ENCODE results near the gene RPP40.
"Not testable (repeated sequence)": the region's sequence is repeated elsewhere in the genome, so short reads cannot be mapped to it uniquely, and the experiment has no call there.

Gene RPP40

GRCh38 chr6:5003604-5004372, at the start of gene RPP40:
TSS of gene RPP40 (minus strand) at chr6:5004037. CDS start at chr6:5004002, 35 bp downstream.
- peak; percentile 94 for DNase-seq

GRCh38 chr6:5053038-5053437, 49.2 kb upstream of the RPP40 start:
- DNase-seq, result no peak

GRCh38 chr6:5051394-5051793, 47.6 kb upstream of the RPP40 start:
- no peak for DNase-seq

GRCh38 chr6:5050009-5050408, 46.2 kb upstream of the RPP40 start:
- DNase-seq, result no peak

GRCh38 chr6:5046430-5046829, 42.6 kb upstream of the RPP40 start:
- no peak for DNase-seq

- DNase-seq, result no peak
Observed at GRCh38 chr6:5045416-5045815, 41.6 kb upstream of the RPP40 start.

GRCh38 chr6:5044866-5045265, 41.0 kb upstream of the RPP40 start:
- DNase-seq, result no peak

- no peak for DNase-seq
Observed at GRCh38 chr6:5042436-5042835, 38.6 kb upstream of the RPP40 start.

- DNase-seq, result no peak
Observed at GRCh38 chr6:5041955-5042354, 38.1 kb upstream of the RPP40 start.

- DNase-seq, result no peak
Observed at GRCh38 chr6:5036269-5036668, 32.4 kb upstream of the RPP40 start.

- no peak for DNase-seq
Observed at GRCh38 chr6:5034736-5035135, 30.9 kb upstream of the RPP40 start.

GRCh38 chr6:5034328-5034727, 30.5 kb upstream of the RPP40 start:
- peak; percentile 12 for DNase-seq

GRCh38 chr6:5033214-5033904, 29.5 kb upstream of the RPP40 start:
- DNase-seq, result not testable (repeated sequence)

GRCh38 chr6:5032706-5033105, 28.9 kb upstream of the RPP40 start:
- not testable (repeated sequence) for DNase-seq

GRCh38 chr6:5031150-5031549, 27.3 kb upstream of the RPP40 start:
- no peak for DNase-seq

- peak; percentile 70 for DNase-seq
Observed at GRCh38 chr6:5030596-5031136, 26.8 kb upstream of the RPP40 start.

GRCh38 chr6:5029609-5030008, 25.8 kb upstream of the RPP40 start:
- DNase-seq, result no peak

GRCh38 chr6:5028921-5029320, 25.1 kb upstream of the RPP40 start:
- no peak for DNase-seq

GRCh38 chr6:5028301-5028700, 24.5 kb upstream of the RPP40 start:
- DNase-seq, result no peak

- peak; percentile 62 for DNase-seq
Observed at GRCh38 chr6:5025911-5026819, 22.3 kb upstream of the RPP40 start.

- DNase-seq, result no peak
Observed at GRCh38 chr6:5023923-5024322, 20.1 kb upstream of the RPP40 start.

- no peak for DNase-seq
Observed at GRCh38 chr6:5020142-5020541, 16.3 kb upstream of the RPP40 start.

- DNase-seq, result no peak
Observed at GRCh38 chr6:5014072-5014561, 10.3 kb upstream of the RPP40 start.
